GM18951 (cell line): ENCODE results near the gene GFI1B.
A peak's percentile ranks its signal among the peaks of the same experiment; 100 is the strongest.

Source experiments
- POLR2A ChIP-seq: IDR thresholded peaks from 4 replicates; pipeline ENCODE4 v1.6.1; 2011; ENCODE audit warnings: mild to moderate bottlenecking; ENCODE audit not compliant: insufficient read length, insufficient read depth; ENCODE audit errors: extremely low read depth
- in situ Hi-C: fragments of 300-500 bp; cut with MboI; formaldehyde crosslinking; loops from one replicate; pipeline ENCODE4 v1.12.0; 2022; ENCODE audit warnings: low sequenced_read_pairs, mixed read lengths, inconsistent platforms; ENCODE audit not compliant: unreplicated experiment

The GFI1B gene

DNA sequence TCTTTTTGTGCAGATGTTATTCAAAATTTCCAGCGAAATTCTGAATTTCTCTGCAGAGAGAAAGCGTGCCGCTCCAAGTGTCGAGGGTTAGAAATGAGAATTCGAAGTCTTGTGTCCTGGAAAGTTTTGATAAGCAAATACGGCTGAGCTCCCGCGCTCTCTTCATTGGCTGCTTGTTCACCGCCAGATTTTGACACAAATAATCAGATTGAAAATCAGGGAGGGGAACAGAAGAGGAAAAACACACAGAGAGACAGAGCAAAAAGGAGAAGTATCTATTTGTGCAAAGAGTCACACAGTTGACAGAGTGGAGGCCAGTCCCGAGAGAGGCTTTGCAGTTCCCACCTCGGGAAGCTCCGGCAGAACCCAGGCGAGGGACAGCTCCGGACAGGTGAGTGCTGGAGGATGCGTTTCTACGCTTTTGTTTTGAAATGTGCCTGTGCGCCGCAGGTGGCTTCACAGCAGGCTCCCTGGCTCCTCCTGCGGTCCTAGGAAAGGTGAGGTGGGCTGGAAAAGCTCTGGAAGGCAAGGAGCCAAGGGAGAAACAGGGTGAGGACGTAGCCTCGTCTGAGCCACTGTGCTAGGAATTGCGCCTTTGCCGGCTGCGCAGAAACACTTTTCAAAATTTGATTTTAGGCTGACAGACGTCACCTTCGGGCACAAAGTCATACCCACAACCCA is at the start of gene GFI1B:
Gene GFI1B (plus strand): TSS at position 244 of the 681 bp plus-strand sequence. CDS start 7,985 bp downstream, outside the sequence.
- TF ChIP-seq POLR2A: no peak
- in situ Hi-C loops: no loop called here

DNA sequence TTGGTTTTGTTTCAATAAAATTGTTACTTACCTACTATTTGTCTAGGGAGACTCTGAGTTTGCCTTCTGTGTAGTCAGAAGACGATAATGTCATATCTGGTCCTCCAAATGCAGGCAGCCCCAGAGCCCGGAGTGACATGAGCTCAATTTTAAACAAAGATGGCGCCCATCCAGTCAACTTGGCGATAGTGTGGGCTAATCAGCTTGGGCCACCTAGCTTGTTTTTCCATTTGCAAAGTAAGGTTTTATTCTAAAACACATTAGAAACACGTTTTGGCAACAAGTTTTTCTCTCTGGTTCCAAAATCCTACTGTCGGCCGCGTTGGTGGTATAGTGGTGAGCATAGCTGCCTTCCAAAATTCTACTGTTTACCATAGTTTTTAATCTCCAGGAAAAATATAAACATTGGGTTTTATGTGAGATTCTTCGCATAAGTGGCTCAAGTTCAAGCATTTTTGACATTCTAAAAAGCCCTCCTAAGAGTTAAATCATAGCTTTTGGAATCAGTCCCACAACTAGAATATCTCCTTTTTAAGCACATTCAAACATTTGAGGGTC is 47.2 kb upstream of the GFI1B start:
- TF ChIP-seq POLR2A: no peak
- in situ Hi-C loops: no loop called here

DNA sequence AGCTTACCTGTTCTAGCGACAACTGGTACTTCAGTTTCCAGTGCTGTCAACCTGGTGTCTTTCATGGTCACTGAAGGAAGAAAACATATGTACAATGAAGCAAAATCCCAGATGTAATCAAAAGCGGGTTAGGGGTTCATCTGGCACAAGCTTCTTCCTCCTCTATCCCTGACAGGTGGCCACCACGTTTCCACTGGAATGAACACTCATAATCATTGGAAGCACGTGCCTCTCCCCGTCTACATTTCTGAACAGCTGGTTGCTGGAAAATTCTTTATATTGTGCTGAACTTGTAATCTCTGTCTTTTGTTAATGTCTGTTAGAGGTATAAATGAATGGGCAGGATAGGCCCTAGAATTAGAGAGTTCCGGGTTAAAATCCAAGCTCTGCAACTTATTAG is 43.5 kb upstream of the GFI1B start:
- no peak for TF ChIP-seq POLR2A
- in situ Hi-C loops: no loop called here

DNA sequence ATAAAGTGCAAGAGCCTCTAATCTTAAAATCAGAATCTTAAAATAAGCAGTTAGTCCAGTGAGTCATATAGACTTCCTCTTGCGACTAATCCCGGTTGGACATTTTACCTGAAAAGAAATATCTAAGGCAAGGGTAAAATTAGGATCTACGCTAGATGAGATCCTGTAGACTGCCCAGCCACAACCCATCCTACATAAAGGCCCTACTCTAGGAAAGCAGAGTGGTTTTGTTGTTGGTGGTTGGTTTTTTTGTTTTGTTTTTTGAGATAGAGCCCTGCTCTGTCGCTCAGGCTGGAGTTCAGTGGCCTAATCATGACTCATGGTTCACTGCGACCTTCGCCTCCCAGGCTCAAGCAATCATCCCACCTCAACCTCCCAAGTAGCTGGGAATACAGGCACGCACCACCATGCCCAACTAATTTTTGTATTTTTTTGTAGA is 41.0 kb upstream of the GFI1B start:
- no peak for TF ChIP-seq POLR2A
- in situ Hi-C loops: no loop called here

DNA sequence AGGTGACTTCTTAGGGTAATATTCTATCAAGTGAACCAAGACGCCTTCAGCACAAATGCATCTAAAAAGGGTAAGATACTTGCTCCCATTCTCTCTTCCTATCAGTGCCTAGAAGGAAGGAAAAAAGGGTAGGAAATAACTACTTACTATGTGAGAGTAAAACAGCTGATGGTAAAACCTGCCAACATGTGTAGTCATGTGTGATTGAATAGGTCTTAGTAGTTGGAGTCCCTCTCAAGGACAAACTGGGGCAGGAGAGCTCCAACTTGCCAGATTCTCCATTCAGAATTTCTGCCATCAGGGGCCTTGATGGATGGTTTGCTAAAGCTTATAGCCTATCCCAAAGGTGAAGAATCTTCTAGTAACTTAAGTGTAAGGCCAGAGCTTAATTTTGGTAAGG is 39.3 kb upstream of the GFI1B start:
- no peak for TF ChIP-seq POLR2A
- in situ Hi-C loops: no loop called here

DNA sequence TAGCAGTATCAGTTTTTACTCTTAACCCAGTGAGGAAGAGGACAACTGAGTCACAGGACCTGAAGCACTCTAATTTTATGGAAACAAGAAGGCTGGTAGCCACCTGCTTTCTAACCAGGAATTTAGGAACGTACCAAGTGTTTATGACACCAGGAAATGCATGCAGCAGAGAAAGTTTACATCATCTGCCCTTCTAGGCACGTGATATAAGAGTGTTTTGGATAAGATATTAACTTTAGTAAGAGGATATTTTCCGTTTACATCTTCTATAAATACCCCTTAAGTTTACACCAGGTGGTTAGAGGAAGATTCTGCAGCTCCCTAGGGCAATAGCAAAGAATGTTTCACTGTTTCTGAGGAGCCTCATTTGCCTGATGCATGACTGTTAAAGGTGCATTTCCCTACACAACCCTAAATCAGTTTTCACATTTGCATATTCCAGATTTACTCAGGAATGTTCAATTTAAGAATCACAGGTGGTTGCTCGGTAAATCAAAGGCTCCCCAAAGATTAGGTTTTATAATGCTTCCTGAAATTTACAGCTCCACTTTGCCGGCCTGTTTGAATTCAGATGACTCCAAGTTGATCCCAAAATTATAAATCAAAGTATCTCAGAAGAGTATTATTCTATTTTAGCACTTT is 35.8 kb upstream of the GFI1B start:
- TF ChIP-seq POLR2A: no peak
- in situ Hi-C loops: no loop called here

DNA sequence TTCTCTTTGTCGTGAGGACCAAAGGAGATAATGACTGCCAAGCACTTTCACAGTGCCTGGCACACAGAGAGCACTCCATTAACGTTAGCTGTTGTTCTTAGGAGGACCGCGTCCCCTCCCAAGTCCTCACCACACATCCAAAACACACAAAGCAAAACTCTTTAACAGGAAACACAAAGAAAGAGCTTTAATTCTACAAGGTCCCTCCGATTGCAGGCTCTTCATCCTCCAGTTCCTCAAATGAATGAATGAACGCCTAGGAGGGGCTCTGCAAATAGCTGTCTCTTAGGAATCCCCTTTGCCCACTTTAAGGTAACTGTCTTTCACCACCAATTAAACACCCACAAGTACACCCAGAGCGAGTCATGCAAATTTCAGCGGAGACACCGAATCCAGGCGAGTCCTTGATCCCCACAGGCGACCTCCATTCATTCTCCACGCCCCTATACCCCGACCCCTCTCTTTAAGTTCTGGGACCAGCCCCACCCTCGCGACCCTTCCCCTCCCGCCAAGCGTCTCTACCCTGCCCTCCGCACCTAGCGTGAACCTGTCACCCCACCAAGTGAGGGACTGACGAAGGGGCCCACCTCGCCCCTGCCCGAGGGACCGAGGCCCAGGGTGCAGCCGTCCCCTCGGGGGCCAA is 34.7 kb upstream of the GFI1B start:
- no peak for TF ChIP-seq POLR2A
- in situ Hi-C loops: no loop called here

DNA sequence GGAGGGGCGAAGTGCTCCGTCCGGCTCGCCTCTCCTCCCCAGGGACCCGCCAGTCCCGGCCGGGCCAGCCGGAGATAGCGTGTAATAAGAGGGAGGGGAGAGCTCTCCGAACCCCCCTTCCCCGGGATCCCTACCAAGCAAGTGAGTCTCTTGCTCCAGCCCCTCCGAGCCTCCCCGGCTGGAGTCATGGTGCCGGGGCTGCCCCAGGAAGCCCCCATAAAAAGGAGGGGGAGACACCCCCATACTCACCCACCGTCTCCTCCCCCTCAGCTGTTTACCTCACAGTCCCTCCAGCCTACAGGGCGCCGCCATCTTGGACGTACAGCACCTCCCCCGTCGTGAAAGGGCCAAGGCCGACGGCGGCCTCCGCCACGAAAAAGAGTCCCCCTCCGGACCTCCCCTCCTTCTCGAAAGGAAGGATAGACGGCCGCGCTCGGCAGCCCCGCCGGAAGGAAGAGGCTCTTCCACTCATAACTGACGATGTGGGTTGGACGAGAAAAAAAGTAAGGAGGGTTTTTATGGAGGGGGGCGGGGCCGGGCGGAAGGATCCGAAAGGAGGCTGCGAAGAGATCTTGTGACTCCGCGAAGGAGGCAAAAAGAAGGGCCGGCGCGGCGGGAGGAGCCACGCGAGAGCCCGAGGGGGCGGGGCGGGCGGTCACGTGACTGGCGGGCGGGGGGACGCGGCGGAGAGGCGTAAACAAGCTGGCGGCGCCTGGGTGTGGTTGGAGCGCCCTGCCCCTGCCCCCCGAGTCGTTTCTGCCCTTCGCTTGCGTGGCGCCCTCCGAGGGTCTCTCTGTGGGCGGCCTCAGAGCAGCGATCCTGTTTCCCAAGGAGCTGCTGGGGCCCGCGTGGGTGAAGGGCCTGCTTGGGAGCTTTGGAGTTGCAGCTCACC is 34.0 kb upstream of the GFI1B start, which contains the start of gene TSC1:
Gene TSC1 (minus strand): TSS at position 323 of the 892 bp plus-strand sequence. CDS start 15,744 bp downstream, outside the sequence.
- in situ Hi-C loops: no loop called here

DNA sequence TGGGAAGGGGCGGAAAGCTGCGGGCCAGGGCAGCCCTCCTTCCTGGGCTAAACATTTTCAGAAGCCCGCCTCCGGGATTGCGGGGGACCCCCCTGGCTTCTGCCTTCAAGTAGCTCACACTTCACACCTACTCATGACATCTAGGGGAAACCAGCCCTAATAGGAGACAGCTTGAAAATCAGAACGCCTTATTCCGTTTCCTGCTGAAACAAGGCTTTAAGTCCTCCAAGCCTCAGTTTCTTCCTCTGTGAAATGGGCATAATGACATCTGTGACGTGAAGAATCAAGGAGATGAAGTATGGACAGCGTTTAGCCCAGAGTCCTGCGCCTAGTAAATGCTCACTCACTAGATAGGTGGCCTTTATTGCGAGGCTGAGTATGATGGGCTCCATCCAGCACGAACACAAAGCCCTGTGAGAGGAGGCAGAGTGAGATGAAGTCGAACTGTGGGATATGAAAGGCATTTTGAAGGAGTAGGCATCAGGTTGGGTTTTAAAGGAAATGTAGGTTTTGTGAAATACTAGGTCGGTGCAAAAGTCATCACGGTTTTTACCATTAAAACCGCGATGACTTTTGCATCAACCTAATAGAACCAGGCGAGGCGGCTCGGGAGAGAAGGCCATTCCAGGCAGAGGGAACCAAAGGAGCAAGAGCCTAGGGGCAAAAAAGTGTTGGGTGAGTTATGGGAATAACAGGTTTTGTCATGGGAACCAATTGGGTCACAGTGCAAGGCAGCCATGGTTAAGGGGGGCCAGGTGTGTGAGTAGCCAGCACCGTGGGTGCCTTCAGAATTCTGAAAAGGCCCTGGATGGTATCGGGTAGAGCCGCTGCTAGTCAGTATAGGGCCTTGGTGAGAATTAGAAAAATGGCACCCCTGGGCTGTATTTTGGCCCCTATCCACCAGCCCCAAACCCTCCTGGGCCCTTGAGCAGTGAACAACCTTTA is 33.0 kb upstream of the GFI1B start:
- TF ChIP-seq POLR2A: no peak
- in situ Hi-C loops: no loop called here

More for the DNA sequence above, 34.0 kb upstream of the GFI1B start, which contains the start of gene TSC1:
- peak; percentile 60 for TF ChIP-seq POLR2A

DNA sequence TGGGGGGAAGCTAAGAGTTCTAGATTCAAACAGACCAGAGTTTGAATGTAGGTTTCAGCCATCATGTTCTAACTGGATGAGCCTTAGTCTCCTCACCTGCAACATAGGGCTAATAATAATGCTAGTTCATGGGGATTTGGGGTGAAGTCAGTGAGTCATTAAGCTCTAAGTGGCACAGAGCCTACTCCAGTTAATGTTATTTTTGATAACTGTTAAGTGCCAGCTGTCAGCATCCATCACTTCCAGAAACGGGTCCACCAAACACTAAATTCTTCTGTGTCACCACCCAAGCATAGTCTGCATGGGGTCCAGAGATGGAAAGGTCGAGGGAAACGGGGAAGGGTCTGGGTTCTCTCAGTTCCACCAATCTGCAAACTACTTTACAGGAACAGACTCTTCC is 32.3 kb upstream of the GFI1B start:
- TF ChIP-seq POLR2A: no peak
- in situ Hi-C loops: no loop called here

DNA sequence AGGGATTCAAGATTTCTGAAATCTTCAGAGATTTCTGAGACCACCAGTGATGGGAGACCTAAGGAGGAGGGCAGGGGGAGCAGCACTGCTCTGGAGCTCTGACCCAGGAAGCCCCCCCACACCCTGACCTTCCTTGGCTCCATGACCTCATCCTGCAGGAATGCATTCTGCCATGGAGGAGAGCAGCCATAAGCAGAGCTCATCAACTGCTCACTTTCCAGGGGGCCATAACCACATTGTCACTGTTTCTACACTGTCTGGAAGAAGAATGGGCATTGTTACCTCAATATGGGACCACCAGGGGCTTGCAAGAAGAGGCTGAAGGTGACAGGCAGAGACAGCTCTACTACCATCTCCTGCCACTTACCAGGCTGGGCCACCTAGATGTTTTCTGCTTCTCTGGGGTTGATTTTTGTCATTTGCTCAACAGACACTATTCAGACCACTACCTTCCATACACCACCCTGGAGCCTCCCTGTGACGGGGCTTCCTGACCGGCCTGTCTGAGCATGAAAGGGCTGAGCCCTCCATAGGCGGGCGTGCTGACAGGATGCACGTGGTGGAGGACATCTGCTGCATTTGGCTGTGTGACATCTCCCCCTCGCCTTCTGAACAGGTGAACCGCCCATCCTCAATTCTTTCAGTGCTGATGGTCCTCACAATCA is 31.7 kb upstream of the GFI1B start:
- in situ Hi-C loops: no loop called here
- TF ChIP-seq POLR2A: no peak
